Chondrocyte (in vitro differentiated cells): Measurements from ENCODE around the gene TSSK2. TPM values are rescaled to one million over a fixed set of nuclear protein-coding genes. Genes with fewer than 3 reads are reported as not detected.

ENCODE experiments used
- DNase-seq: peaks from one replicate; pipeline ENCODE4 v3.0.0; 2021; ENCODE audit warnings: mixed read lengths, low spot score
- H3K27ac Mint-ChIP-seq: one replicate; pipeline ENCODE4 v1.8.0; 2021; ENCODE audit warnings: mild to moderate bottlenecking, moderate library complexity, mixed read lengths; ENCODE audit not compliant: unreplicated experiment
- H3K27me3 Mint-ChIP-seq: 2 replicates; pipeline ENCODE4 v1.8.0; 2021; ENCODE audit warnings: low read depth, mixed read lengths
- H3K36me3 Mint-ChIP-seq: 2 replicates; pipeline ENCODE4 v1.8.0; 2021; ENCODE audit warnings: low read depth, mixed read lengths
- H3K4me1 Mint-ChIP-seq: 2 replicates; pipeline ENCODE4 v1.8.0; 2021; ENCODE audit warnings: low read depth, mild to moderate bottlenecking, mixed read lengths
- H3K4me3 Mint-ChIP-seq: one replicate; pipeline ENCODE4 v1.8.0; 2021; ENCODE audit warnings: mild to moderate bottlenecking, moderate library complexity, mixed read lengths; ENCODE audit not compliant: unreplicated experiment
- H3K9me3 Mint-ChIP-seq: 2 replicates; pipeline ENCODE4 v1.8.0; 2021; ENCODE audit warnings: low read depth, mixed read lengths
- total RNA-seq: library from RNA; stranded (reverse); gene quantifications from 3 replicates; pipeline ENCODE4 v1.2.1, GENCODE V29; 2021
- TF ChIP-seq, protein P1 (sequence below): fragments of 200-600 bp; sonication (generic); IDR thresholded peaks from 2 replicates; pipeline ENCODE4 v1.5.0; 2021; ENCODE audit warnings: antibody characterized with exemption, mild to moderate bottlenecking, moderate library complexity

Gene TSSK2
- total RNA-seq, 1 donor from 2014 or later: not detected

DNA sequence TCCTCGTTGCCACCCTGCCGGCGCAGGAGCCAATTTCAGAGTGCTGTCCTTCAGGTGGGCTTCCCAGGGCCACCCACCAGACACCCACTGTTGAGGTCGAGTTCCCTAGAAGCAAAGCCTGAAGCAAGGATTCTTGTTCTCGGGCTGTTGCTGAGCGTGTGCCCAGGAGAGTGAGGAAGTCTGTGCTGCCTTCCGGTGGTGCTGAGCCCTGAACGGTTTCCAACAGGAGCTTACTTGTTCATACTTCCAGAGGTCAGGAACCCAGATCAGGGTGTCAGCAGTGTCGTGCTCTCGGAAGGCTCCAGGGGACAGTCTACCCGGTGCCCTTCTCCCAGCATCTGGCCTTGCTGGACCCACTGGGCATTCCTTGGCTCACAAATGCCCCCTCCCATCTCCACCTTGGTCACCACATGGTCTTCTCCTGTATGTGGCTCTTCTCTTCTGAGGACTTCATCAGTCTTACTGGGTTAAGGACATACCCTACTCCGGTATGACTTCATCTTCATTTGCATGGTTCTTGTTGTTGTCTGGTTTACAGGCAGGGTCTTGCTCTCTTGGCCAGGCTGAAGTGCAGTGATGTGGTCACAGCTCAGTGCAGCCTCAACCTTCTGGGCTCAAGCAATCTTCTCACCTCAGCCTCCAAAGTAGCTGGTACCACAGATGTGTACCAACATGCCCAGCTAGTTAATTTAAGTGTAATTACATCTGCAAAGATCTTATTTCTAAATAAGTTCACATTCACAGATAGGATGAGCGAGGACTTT, 36.2 kb downstream of the TSSK2 start:
- no peak overlapping the region for H3K27ac Mint-ChIP-seq
- TF ChIP-seq, protein P1, sequence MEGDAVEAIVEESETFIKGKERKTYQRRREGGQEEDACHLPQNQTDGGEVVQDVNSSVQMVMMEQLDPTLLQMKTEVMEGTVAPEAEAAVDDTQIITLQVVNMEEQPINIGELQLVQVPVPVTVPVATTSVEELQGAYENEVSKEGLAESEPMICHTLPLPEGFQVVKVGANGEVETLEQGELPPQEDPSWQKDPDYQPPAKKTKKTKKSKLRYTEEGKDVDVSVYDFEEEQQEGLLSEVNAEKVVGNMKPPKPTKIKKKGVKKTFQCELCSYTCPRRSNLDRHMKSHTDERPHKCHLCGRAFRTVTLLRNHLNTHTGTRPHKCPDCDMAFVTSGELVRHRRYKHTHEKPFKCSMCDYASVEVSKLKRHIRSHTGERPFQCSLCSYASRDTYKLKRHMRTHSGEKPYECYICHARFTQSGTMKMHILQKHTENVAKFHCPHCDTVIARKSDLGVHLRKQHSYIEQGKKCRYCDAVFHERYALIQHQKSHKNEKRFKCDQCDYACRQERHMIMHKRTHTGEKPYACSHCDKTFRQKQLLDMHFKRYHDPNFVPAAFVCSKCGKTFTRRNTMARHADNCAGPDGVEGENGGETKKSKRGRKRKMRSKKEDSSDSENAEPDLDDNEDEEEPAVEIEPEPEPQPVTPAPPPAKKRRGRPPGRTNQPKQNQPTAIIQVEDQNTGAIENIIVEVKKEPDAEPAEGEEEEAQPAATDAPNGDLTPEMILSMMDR: no peak
- peaks cover 2% of the 10 kb centered on the region for H3K36me3 Mint-ChIP-seq
- H3K4me3 Mint-ChIP-seq: no peak overlapping the region
- no peak for DNase-seq
- peaks cover 36% of the 10 kb centered on the region for H3K27me3 Mint-ChIP-seq
- H3K9me3 Mint-ChIP-seq: no peaks in the 10 kb centered on the region
- H3K4me1 Mint-ChIP-seq: peaks cover 13% of the 10 kb centered on the region

DNA sequence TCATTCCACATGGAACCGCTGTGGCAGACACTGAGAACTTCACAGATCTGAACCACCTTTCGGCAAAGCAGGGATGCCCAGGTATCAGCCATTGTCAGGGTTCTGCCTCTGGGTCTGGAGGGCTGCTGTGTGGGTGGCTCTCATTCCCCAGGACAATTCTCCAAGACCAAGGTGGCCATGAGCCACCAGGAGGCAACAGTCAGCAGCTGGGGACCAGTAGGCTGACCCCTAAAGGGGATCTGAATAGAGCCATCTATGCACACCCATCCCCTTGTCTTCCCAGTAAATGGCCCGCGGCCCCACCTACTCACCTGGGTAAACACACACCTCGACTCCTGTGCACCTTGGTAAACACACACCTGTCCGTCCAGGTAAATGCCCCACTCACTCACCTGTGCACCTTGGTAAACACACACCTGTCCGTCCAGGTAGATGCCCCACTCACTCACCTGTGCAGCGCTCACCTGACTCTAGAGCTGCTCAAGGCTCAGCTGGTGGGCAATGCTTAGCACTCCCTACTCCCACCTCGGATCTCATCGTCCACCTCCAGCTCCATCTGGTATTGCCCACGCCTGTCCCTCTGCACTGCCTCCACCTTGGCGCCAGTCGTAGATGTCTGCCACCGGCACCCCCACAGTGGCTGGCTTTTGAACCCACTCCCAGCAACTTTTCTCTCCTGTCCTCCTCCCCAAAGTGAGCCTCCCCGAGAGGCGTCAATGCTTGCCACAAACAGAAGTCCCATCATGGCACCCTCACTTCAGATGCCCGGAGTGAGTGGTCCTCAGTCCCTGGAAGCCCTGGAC, 37.2 kb downstream of the TSSK2 start:
- H3K27ac Mint-ChIP-seq: no peak overlapping the region
- no peaks in the 10 kb centered on the region for H3K9me3 Mint-ChIP-seq
- peaks cover 23% of the 10 kb centered on the region for H3K4me1 Mint-ChIP-seq
- H3K36me3 Mint-ChIP-seq: peaks cover 2% of the 10 kb centered on the region
- TF ChIP-seq, protein P1: no peak
- H3K27me3 Mint-ChIP-seq: peaks cover 33% of the 10 kb centered on the region
- no peak overlapping the region for H3K4me3 Mint-ChIP-seq
- DNase-seq: no peak

DNA sequence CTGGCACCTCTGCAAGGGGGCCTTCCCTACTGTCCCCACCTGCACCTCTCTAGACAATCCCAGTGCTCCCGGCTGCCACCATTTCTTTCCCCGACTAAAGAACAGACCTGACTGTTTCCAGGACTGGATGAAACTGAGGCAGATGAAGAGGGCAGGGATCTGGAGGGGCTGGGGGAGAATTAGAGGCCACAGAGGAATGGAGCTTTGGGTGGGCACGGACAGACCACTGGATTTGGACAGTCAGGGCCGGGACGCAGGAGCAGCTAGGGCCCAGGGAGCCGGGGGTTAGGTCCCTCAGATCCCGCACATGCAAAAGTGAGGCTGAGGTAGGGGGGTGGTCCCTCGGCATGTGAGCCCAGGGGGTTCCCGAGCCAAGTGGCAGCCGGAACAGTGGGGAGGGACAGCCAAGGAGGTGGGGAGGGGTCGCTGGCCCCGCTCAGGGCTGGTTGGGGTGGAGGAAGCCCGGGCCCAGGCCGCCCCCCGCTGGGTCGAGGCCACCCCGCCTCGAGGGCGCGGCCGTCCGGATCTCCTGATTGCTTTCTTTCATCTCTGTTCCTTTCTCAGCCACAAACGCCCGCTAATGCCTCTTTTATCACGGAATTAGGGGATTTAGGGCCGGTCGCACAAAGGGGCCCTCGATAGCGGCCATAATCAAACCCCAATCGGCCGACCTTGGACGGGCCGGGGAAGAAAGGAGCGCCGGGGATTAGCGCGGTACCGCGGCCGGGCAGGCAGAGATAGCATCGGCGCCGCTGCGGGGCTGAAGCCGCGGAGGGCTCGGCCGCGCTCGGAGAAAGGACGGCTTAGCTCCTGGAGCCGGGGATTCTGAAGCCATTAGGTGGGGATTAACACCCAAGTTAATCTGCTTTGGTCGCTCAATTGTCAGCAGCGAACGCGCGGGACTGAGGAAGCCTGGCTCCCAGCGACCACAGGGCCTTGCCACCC, 38.2 kb downstream of the TSSK2 start:
- TF ChIP-seq, protein P1: no peak
- Mint-ChIP-seq H3K36me3 (peaks cover 2% of the 10 kb centered on the region), H3K9me3 (no peaks in the 10 kb centered on the region), H3K27me3 (peaks cover 33% of the 10 kb centered on the region), H3K4me1 (peaks cover 32% of the 10 kb centered on the region), H3K4me3 (no peak overlapping the region), H3K27ac (no peak overlapping the region)
- DNase-seq: no peak

DNA sequence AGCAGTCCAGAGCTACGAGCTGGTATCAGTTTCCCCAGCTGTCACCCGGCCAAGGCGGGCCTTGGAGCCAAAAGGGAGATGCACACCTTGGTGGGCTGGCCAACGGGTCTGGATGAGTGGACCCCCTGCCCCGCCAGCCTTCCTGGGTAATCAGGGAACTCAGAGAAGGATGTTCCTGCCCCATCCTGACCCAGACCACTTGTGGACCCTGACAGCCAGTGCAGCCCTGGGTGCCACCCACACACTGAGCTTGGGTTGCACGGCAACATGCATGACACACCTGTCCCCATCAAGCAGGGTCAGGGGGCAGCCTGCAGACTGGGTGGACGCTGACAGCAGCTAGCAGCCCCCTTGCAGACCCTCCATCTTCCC, 38.8 kb downstream of the TSSK2 start:
- TF ChIP-seq, protein P1: no peak
- Mint-ChIP-seq H3K27ac (no peak overlapping the region), H3K4me1 (peaks cover 38% of the 10 kb centered on the region), H3K27me3 (peaks cover 33% of the 10 kb centered on the region), H3K4me3 (no peak overlapping the region), H3K36me3 (peaks cover 2% of the 10 kb centered on the region), H3K9me3 (no peaks in the 10 kb centered on the region)
- DNase-seq: peak; percentile 86
